ENCODE measurements around the gene NOS3. TPM values are rescaled to one million over a fixed set of nuclear protein-coding genes. Genes with fewer than 3 reads are reported as not detected.

The NOS3 gene
- total and polyA plus RNA-seq, 2 donors (not counting 3 experiments of a cell fraction or from before 2014, with no cell fraction given): 82.8 to 95.1 TPM

GRCh38 chr7:150957133-150958020 lies 33.4 kb upstream of the NOS3 start:
- H3K27me3 ChIP-seq (ENCODE audit: control insufficient read depth in 2 of 2, insufficient read depth in 2 of 2, low read length in 2 of 2): peaks cover 18 to 22% of the 10 kb centered on the region in 2 experiments
- ChIA-PET POLR2A (no interaction called here), CTCF (interaction anchor here (1.1 kb wide), 1 partner anchor 29 kb away, joined by 3 read pairs; no protein-coding TSS in a partner anchor)
- no peaks in the 10 kb centered on the region for H3K36me3 ChIP-seq (ENCODE audit: control insufficient read depth in 2 of 2, extremely low read depth in 1 of 2, insufficient read depth in 2 of 2, low read length in 2 of 2)
- H3K9ac ChIP-seq (replicated peaks; ENCODE audit: extremely low read depth, insufficient read depth, low read length): no peak overlapping the region
- no peak overlapping the region for H3K4me2 ChIP-seq (ENCODE audit: insufficient read depth, low read length)
- no peak overlapping the region for H3K27ac ChIP-seq (ENCODE audit: insufficient read depth, low read depth, low read length)
- dilution Hi-C loops (cut with MboI; ENCODE audit: extremely low pct_ligation_motif_present, low sequenced_read_pairs) (no loop called here), intact Hi-C loops (cut with micrococcal nuclease) (no loop called here)
- no TSS peak for BruUV-seq (replicated peaks)
- no peak overlapping the region for H2AFZ ChIP-seq (ENCODE audit: low read depth, low read length)
- TF ChIP-seq GATA2 (IDR thresholded peaks at IDR 0.05; ENCODE audit: insufficient read depth, insufficient read length, low read depth, low read length) (no peak), POLR2A (IDR thresholded peaks at IDR 0.05; ENCODE audit: low read depth, low read length) (no peak), POLR2AphosphoS5 (IDR thresholded peaks at IDR 0.05; ENCODE audit: insufficient read depth, low read depth, low read length) (no peak), EZH2 (IDR thresholded peaks at IDR 0.05; ENCODE audit: borderline replicate concordance, low read depth, low read length, severe bottlenecking) (no peak), JUN (IDR thresholded peaks at IDR 0.05; ENCODE audit: borderline replicate concordance, insufficient read depth, insufficient read length, low read depth) (no peak), FOS (IDR thresholded peaks at IDR 0.05; ENCODE audit: borderline replicate concordance, insufficient read depth, low read length) (no peak), MYC (IDR thresholded peaks at IDR 0.05; ENCODE audit: low read depth, low read length) (no peak)
- TF ChIP-seq, protein P1, sequence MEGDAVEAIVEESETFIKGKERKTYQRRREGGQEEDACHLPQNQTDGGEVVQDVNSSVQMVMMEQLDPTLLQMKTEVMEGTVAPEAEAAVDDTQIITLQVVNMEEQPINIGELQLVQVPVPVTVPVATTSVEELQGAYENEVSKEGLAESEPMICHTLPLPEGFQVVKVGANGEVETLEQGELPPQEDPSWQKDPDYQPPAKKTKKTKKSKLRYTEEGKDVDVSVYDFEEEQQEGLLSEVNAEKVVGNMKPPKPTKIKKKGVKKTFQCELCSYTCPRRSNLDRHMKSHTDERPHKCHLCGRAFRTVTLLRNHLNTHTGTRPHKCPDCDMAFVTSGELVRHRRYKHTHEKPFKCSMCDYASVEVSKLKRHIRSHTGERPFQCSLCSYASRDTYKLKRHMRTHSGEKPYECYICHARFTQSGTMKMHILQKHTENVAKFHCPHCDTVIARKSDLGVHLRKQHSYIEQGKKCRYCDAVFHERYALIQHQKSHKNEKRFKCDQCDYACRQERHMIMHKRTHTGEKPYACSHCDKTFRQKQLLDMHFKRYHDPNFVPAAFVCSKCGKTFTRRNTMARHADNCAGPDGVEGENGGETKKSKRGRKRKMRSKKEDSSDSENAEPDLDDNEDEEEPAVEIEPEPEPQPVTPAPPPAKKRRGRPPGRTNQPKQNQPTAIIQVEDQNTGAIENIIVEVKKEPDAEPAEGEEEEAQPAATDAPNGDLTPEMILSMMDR (IDR thresholded peaks at IDR 0.05; ENCODE audit: extremely low read depth in 1 of 2, insufficient read depth in 1 of 2, low read depth in 1 of 2, low read length in 2 of 2): no peak
- TF ChIP-seq, protein P2, sequence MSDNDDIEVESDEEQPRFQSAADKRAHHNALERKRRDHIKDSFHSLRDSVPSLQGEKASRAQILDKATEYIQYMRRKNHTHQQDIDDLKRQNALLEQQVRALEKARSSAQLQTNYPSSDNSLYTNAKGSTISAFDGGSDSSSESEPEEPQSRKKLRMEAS (IDR thresholded peaks at IDR 0.05; ENCODE audit: insufficient read depth, insufficient read length): no peak
- FAIRE-seq: no peak
- H3K4me3 ChIP-seq (replicated peaks in 1 of 3; ENCODE audit: insufficient read depth in 1 of 3, low read depth in 1 of 3, low read length in 3 of 3): no peak overlapping the region
- no peaks in the 10 kb centered on the region for H3K9me1 ChIP-seq (replicated peaks; ENCODE audit: control insufficient read depth, extremely low read depth, insufficient read depth, low read length)
- no peaks in the 10 kb centered on the region for H3K9me3 ChIP-seq (replicated peaks; ENCODE audit: control insufficient read depth, insufficient read depth, low read length)
- DNase-seq (ENCODE audit: low read depth, low spot score): no peak
- H4K20me1 ChIP-seq (replicated peaks; ENCODE audit: control insufficient read depth, extremely low read depth, insufficient read depth, low read length): no peaks in the 10 kb centered on the region
- H3K79me2 ChIP-seq (ENCODE audit: control insufficient read depth, insufficient read depth, low read length): no peaks in the 10 kb centered on the region
- no peaks in the 10 kb centered on the region for H3K4me1 ChIP-seq (ENCODE audit: control insufficient read depth, extremely low read depth, insufficient read depth, low read length)
